Neural progenitor cell (in vitro differentiated cells): ENCODE measurements around the gene CEP128. TPM values are rescaled to one million over a fixed set of nuclear protein-coding genes. Genes with fewer than 3 reads are reported as not detected.

Source experiments
- DNase-seq: peaks from one replicate; pipeline ENCODE4 v3.0.0-alpha.2; 2016; ENCODE audit warnings: low spot score
- H2AFZ ChIP-seq: fragments of 200-600 bp; sonication (generic); replicated peaks from 2 replicates; pipeline ENCODE4 v1.6.1; 2016; ENCODE audit warnings: antibody characterized with exemption
- H3F3A ChIP-seq: fragments of 200-600 bp; sonication (generic); 2 replicates; pipeline ENCODE4 v1.6.1; 2016; ENCODE audit warnings: antibody characterized with exemption, low read depth
- H3K27ac ChIP-seq: fragments of 200-600 bp; sonication (generic); 2 replicates; pipeline ENCODE4 v1.5.1; 2016; ENCODE audit warnings: mild to moderate bottlenecking
- H3K27me3 ChIP-seq: fragments of 200-600 bp; sonication (generic); 2 replicates; pipeline ENCODE4 v1.6.1; 2016; ENCODE audit warnings: mild to moderate bottlenecking, moderate library complexity
- H3K36me3 ChIP-seq: fragments of 200-600 bp; sonication (generic); 2 replicates; pipeline ENCODE4 v1.5.1; 2016
- H3K4me1 ChIP-seq: fragments of 200-600 bp; sonication (generic); 2 replicates; pipeline ENCODE4 v1.6.1; 2016; ENCODE audit warnings: mixed run types
- H3K4me2 ChIP-seq: fragments of 200-600 bp; sonication (generic); 2 replicates; pipeline ENCODE4 v1.6.1; 2016
- H3K4me3 ChIP-seq: fragments of 200-600 bp; sonication (generic); 2 replicates; pipeline ENCODE4 v1.5.1; 2016
- H3K79me2 ChIP-seq: fragments of 200-600 bp; sonication (generic); 2 replicates; pipeline ENCODE4 v1.6.1; 2016; ENCODE audit warnings: low read depth
- H3K9ac ChIP-seq: fragments of 200-600 bp; sonication (generic); 2 replicates; pipeline ENCODE4 v1.6.1; 2016
- H3K9me3 ChIP-seq: fragments of 200-600 bp; sonication (generic); 2 replicates; pipeline ENCODE4 v1.5.1; 2016; ENCODE audit warnings: low read depth
- H4K20me1 ChIP-seq: fragments of 200-600 bp; sonication (generic); 2 replicates; pipeline ENCODE4 v1.6.1; 2016; ENCODE audit warnings: low read depth
- H3K27ac Mint-ChIP-seq: 3 replicates; pipeline ENCODE4 v1.8.0; 2021; ENCODE audit warnings: mixed read lengths
- H3K27me3 Mint-ChIP-seq: 2 replicates; pipeline ENCODE4 v1.8.0; 2022; ENCODE audit warnings: low read depth, mild to moderate bottlenecking, inconsistent platforms, moderate library complexity, mixed read lengths; ENCODE audit not compliant: insufficient read depth
- H3K36me3 Mint-ChIP-seq: 3 replicates; pipeline ENCODE4 v1.8.0; 2021; ENCODE audit warnings: mixed read lengths
- H3K4me1 Mint-ChIP-seq: 3 replicates; pipeline ENCODE4 v1.8.0; 2021; ENCODE audit warnings: mixed read lengths
- H3K4me3 Mint-ChIP-seq: 3 replicates; pipeline ENCODE4 v1.8.0; 2021; ENCODE audit warnings: mild to moderate bottlenecking, moderate library complexity, mixed read lengths
- H3K9me3 Mint-ChIP-seq: 3 replicates; pipeline ENCODE4 v1.8.0; 2020; ENCODE audit warnings: mixed read lengths
- CTCF ChIP-seq: fragments of 200-600 bp; sonication (generic); IDR thresholded peaks from 2 replicates; pipeline ENCODE4 v1.5.1; 2017; ENCODE audit warnings: antibody characterized with exemption, mild to moderate bottlenecking
- EZH2 ChIP-seq: fragments of 200-600 bp; sonication (generic); IDR thresholded peaks from 2 replicates; pipeline ENCODE4 v1.6.1; 2017; ENCODE audit warnings: antibody characterized with exemption, mild to moderate bottlenecking, moderate library complexity
- EZH2phosphoT487 ChIP-seq: fragments of 200-600 bp; sonication (generic); IDR thresholded peaks from 2 replicates; pipeline ENCODE4 v1.6.1; 2017; ENCODE audit warnings: antibody characterized with exemption
- total RNA-seq: library from RNA; depleted of rRNA; stranded (reverse); fragments of >200 nt; gene quantifications from 2 replicates; pipeline ENCODE4 v1.2.3, GENCODE V29; 2015; ENCODE audit warnings: low replicate concordance

CEP128 gene
- total RNA-seq, 1 donor from 2014 or later = 12.1 TPM

- H3K4me1 Mint-ChIP-seq = peaks cover 7% of the 10 kb centered on the region
- Histone ChIP-seq H3K4me3 (no peak overlapping the region), H3F3A (no peaks in the 10 kb centered on the region), H3K9ac (no peak overlapping the region), H2AFZ (no peak overlapping the region), H3K27me3 (no peaks in the 10 kb centered on the region), H3K79me2 (no peaks in the 10 kb centered on the region), H3K4me2 (no peak overlapping the region), H3K9me3 (no peaks in the 10 kb centered on the region), H3K4me1 (no peaks in the 10 kb centered on the region), H3K27ac (no peak overlapping the region), H3K36me3 (no peaks in the 10 kb centered on the region), H4K20me1 (no peaks in the 10 kb centered on the region)
- H3K27me3 Mint-ChIP-seq = no peaks in the 10 kb centered on the region
- TF ChIP-seq EZH2phosphoT487 (no peak), EZH2 (no peak), CTCF (no peak)
- no peak overlapping the region for H3K4me3 Mint-ChIP-seq
- H3K36me3 Mint-ChIP-seq = no peaks in the 10 kb centered on the region
- H3K9me3 Mint-ChIP-seq = no peaks in the 10 kb centered on the region
- H3K27ac Mint-ChIP-seq = no peak overlapping the region
- no peak for DNase-seq
Observed at GRCh38 chr14:80981156-80981555, 39.6 kb upstream of the CEP128 start.

GRCh38 chr14:80979951-80980350, 38.4 kb upstream of the CEP128 start:
- DNase-seq = no peak
- TF ChIP-seq EZH2phosphoT487 (no peak), CTCF (no peak), EZH2 (no peak)
- no peaks in the 10 kb centered on the region for H4K20me1 ChIP-seq

GRCh38 chr14:80978403-80978802, 36.9 kb upstream of the CEP128 start:
- H3K4me3 ChIP-seq = no peak overlapping the region
- H3K27ac Mint-ChIP-seq = no peak overlapping the region
- no peak overlapping the region for H2AFZ ChIP-seq
- H3K36me3 ChIP-seq = no peaks in the 10 kb centered on the region
- H3K27me3 Mint-ChIP-seq = peaks cover 3% of the 10 kb centered on the region
- DNase-seq = no peak
- no peak overlapping the region for H3K4me3 Mint-ChIP-seq
- no peaks in the 10 kb centered on the region for H3K36me3 Mint-ChIP-seq
- H3K9me3 Mint-ChIP-seq = no peaks in the 10 kb centered on the region
- no peaks in the 10 kb centered on the region for H4K20me1 ChIP-seq
- no peaks in the 10 kb centered on the region for H3K79me2 ChIP-seq
- H3K4me1 Mint-ChIP-seq = peaks cover 14% of the 10 kb centered on the region
- no peaks in the 10 kb centered on the region for H3K27me3 ChIP-seq
- no peak overlapping the region for H3K4me2 ChIP-seq
- no peaks in the 10 kb centered on the region for H3F3A ChIP-seq
- no peak overlapping the region for H3K27ac ChIP-seq
- no peaks in the 10 kb centered on the region for H3K4me1 ChIP-seq
- no peak overlapping the region for H3K9ac ChIP-seq
- no peaks in the 10 kb centered on the region for H3K9me3 ChIP-seq
- no peak for TF ChIP-seq EZH2
- TF ChIP-seq EZH2phosphoT487 = no peak
- no peak for TF ChIP-seq CTCF

More at GRCh38 chr14:80979951-80980350, 38.4 kb upstream of the CEP128 start:
- Histone ChIP-seq H3K79me2 (no peaks in the 10 kb centered on the region), H3K9ac (no peak overlapping the region), H2AFZ (no peak overlapping the region), H3K27ac (no peak overlapping the region), H3K36me3 (no peaks in the 10 kb centered on the region), H3K4me2 (no peak overlapping the region), H3K9me3 (no peaks in the 10 kb centered on the region), H3K4me3 (no peak overlapping the region), H3K27me3 (no peaks in the 10 kb centered on the region), H3K4me1 (no peaks in the 10 kb centered on the region), H3F3A (no peaks in the 10 kb centered on the region)
- Mint-ChIP-seq H3K27ac (no peak overlapping the region), H3K9me3 (no peaks in the 10 kb centered on the region), H3K36me3 (no peaks in the 10 kb centered on the region), H3K4me3 (no peak overlapping the region), H3K27me3 (peaks cover 3% of the 10 kb centered on the region), H3K4me1 (peaks cover 7% of the 10 kb centered on the region)
